Caco-2 (cell line): ENCODE results near the gene TTLL11. TPM values are rescaled to one million over a fixed set of nuclear protein-coding genes. Genes with fewer than 3 reads are reported as not detected.

Experiments used
- BruUV-seq: library from RNA; stranded (reverse); fragments of 400-500 nt; replicated peaks from 2 replicates; lab custom pipeline; 2021; lab: Mats Ljungman, UMichigan
- CTCF ChIA-PET: fragments of 300-600 bp; sonication (Branson Sonifier 250); formaldehyde crosslinking; loops from one replicate; lab custom pipeline; 2022; ENCODE audit warnings: antibody characterized with exemption; lab: Charles Lee
- POLR2A ChIA-PET: fragments of 300-600 bp; sonication (Branson Sonifier 250); formaldehyde crosslinking; loops from one replicate; lab custom pipeline; 2022; ENCODE audit warnings: antibody characterized with exemption; lab: Charles Lee
- DNase-seq, 2 experiments: peaks; one replicate each; pipeline versions ENCODE4 v3.0.0 to v3.0.0-alpha.2; 2020 to 2022
- H3K27me3 ChIP-seq: replicated peaks from 2 replicates; pipeline ENCODE4 v1.6.0; 2011; ENCODE audit warnings: low read length; ENCODE audit not compliant: control insufficient read depth, insufficient read depth
- H3K36me3 ChIP-seq: 2 replicates; pipeline ENCODE4 v1.5.1; 2011; ENCODE audit warnings: low read length; ENCODE audit not compliant: control insufficient read depth, insufficient read depth
- H3K4me1 ChIP-seq: fragments of 250-450 bp; sonication (Bioruptor Pico); 2 replicates; pipeline ENCODE4 v1.5.1; 2020; ENCODE audit warnings: mild to moderate bottlenecking
- H3K4me3 ChIP-seq: 2 replicates; pipeline ENCODE4 v1.5.1; 2011; ENCODE audit warnings: low read depth, mild to moderate bottlenecking, control low read depth, low read length
- H3K9me3 ChIP-seq: fragments of 250-450 bp; sonication (Bioruptor Pico); 2 replicates; pipeline ENCODE4 v1.5.1; 2020; ENCODE audit warnings: mild to moderate bottlenecking, moderate library complexity
- H3K27ac Mint-ChIP-seq: one replicate; pipeline ENCODE4 v1.8.0; 2022; ENCODE audit warnings: mixed read lengths; ENCODE audit not compliant: unreplicated experiment
- H3K27me3 Mint-ChIP-seq: one replicate; pipeline ENCODE4 v1.8.0; 2022; ENCODE audit warnings: mixed read lengths; ENCODE audit not compliant: insufficient read depth, unreplicated experiment
- H3K36me3 Mint-ChIP-seq: one replicate; pipeline ENCODE4 v1.8.0; 2022; ENCODE audit warnings: mild to moderate bottlenecking, mixed read lengths; ENCODE audit not compliant: insufficient read depth, unreplicated experiment
- H3K4me1 Mint-ChIP-seq: one replicate; pipeline ENCODE4 v1.8.0; 2022; ENCODE audit warnings: low read depth, mixed read lengths; ENCODE audit not compliant: unreplicated experiment
- H3K4me3 Mint-ChIP-seq: one replicate; pipeline ENCODE4 v1.8.0; 2022; ENCODE audit warnings: mild to moderate bottlenecking, moderate library complexity, mixed read lengths; ENCODE audit not compliant: unreplicated experiment
- H3K9me3 Mint-ChIP-seq: one replicate; pipeline ENCODE4 v1.8.0; 2022; ENCODE audit warnings: mixed read lengths; ENCODE audit not compliant: unreplicated experiment
- CTCF ChIP-seq, 2 experiments: fragments of 200-600 bp in 1 of 2; IDR thresholded peaks; 1 replicate in 1 of 2; 2 replicates in 1 of 2; pipeline versions ENCODE4 v1.5.1 to v1.8.0; 2011 to 2022; ENCODE audit warnings: antibody characterized with exemption in 1 of 2, control low read depth in 1 of 2, inconsistent platforms in 1 of 2, low read depth in 1 of 2, low read length in 1 of 2, mild to moderate bottlenecking in 1 of 2, moderate library complexity in 1 of 2; ENCODE audit not compliant: insufficient read depth in 1 of 2, severe bottlenecking in 1 of 2, unreplicated experiment in 1 of 2
- intact Hi-C: fragments of 100-400 bp; cut with micrococcal nuclease; formaldehyde crosslinking; loops from one replicate; pipeline ENCODE4 v1.10.0; 2022; ENCODE audit not compliant: unreplicated experiment
- total RNA-seq: library from RNA; stranded (reverse); gene quantifications from 2 replicates; pipeline ENCODE4 v1.2.3, GENCODE V29; 2022

The TTLL11 gene
- total RNA-seq, 1 experiment from 2014 or later: 4.4 TPM

- peaks cover 6% of the 10 kb centered on the region for H3K36me3 Mint-ChIP-seq
- H3K27me3 Mint-ChIP-seq: no peaks in the 10 kb centered on the region
- intact Hi-C loops: no loop called here
- no peak for DNase-seq
- no peaks in the 10 kb centered on the region for H3K4me1 Mint-ChIP-seq
- BruUV-seq: no TSS peak
- no peaks in the 10 kb centered on the region; the same call in 1 of the 2 replicates for H3K36me3 ChIP-seq
- H3K27ac Mint-ChIP-seq: no peak overlapping the region
- POLR2A ChIA-PET: no interaction called here
- TF ChIP-seq CTCF (IDR thresholded peaks at IDR 0.05; ENCODE audit: insufficient read depth in 1 of 2, low read depth in 1 of 2, low read length in 1 of 2, severe bottlenecking in 1 of 2, unreplicated experiment in 1 of 2): no peak
- CTCF ChIA-PET: no interaction called here
- H3K4me3 Mint-ChIP-seq: no peak overlapping the region
- H3K4me3 ChIP-seq: no peak overlapping the region
- H3K9me3 ChIP-seq: no peaks in the 10 kb centered on the region; the same call in 1 of the 2 replicates
- no peaks in the 10 kb centered on the region for H3K9me3 Mint-ChIP-seq
- H3K4me1 ChIP-seq: no peaks in the 10 kb centered on the region
- H3K27me3 ChIP-seq: no peaks in the 10 kb centered on the region
These were observed 313.6 kb downstream of the TTLL11 start for GRCh38 chr9:121779381-121780117.

- TF ChIP-seq CTCF (IDR thresholded peaks at IDR 0.05; ENCODE audit: insufficient read depth in 1 of 2, low read depth in 1 of 2, low read length in 1 of 2, severe bottlenecking in 1 of 2, unreplicated experiment in 1 of 2): no peak
These were observed 314.6 kb downstream of the TTLL11 start for GRCh38 chr9:121778252-121779225.

More at GRCh38 chr9:121778252-121779225, 314.6 kb downstream of the TTLL11 start:
- CTCF ChIA-PET: no interaction called here
- intact Hi-C loops: no loop called here
- no peaks in the 10 kb centered on the region; the same call in 1 of the 2 replicates for H3K36me3 ChIP-seq
- Mint-ChIP-seq H3K4me3 (no peak overlapping the region), H3K27ac (no peak overlapping the region), H3K27me3 (no peaks in the 10 kb centered on the region), H3K4me1 (no peaks in the 10 kb centered on the region), H3K36me3 (peaks cover 6% of the 10 kb centered on the region), H3K9me3 (no peaks in the 10 kb centered on the region)
- H3K9me3 ChIP-seq: no peaks in the 10 kb centered on the region; the same call in 1 of the 2 replicates
- H3K4me3 ChIP-seq: no peak overlapping the region
- no peak for DNase-seq
- no TSS peak for BruUV-seq
- H3K4me1 ChIP-seq: no peaks in the 10 kb centered on the region
- no peaks in the 10 kb centered on the region for H3K27me3 ChIP-seq
- POLR2A ChIA-PET: no interaction called here
